Natural killer cell treated with Interleukin-12 subunit alpha and Interleukin-12 subunit beta and Interleukin-15 and Interleukin-18, amount 100 ng/mL, for 72 hours (primary cell): Measurements from ENCODE around the gene PIEZO2. TPM values are rescaled to one million over a fixed set of nuclear protein-coding genes. Genes with fewer than 3 reads are reported as not detected.
"Not testable (repeated sequence)": the region's sequence is repeated elsewhere in the genome, so short reads cannot be mapped to it uniquely, and the experiment has no call there.

ENCODE experiments used
- ATAC-seq, 2 donors: fragments of 150-1000 bp; cut with Tn5 transposase in 1 of 2; sonication (Bioruptor Pico), chemical (Tn5 transposase) in 1 of 2; 2 replicates each; pipeline ENCODE4 v1.10.0; 2021
- DNase-seq: peaks from one replicate; pipeline ENCODE4 v3.0.0; 2022; ENCODE audit warnings: low spot score
- H3K27ac Mint-ChIP-seq, 2 donors: 1 replicate in 1 of 2; 2 replicates in 1 of 2; pipeline ENCODE4 v1.8.0; 2022; ENCODE audit warnings: mixed read lengths in 2 of 2, mild to moderate bottlenecking in 1 of 2, moderate library complexity in 1 of 2
- H3K27me3 Mint-ChIP-seq, 2 donors: 1 replicate in 1 of 2; 2 replicates in 1 of 2; pipeline ENCODE4 v1.8.0; 2022; ENCODE audit warnings: mixed read lengths in 2 of 2
- H3K36me3 Mint-ChIP-seq: one replicate; pipeline ENCODE4 v1.8.0; 2022; ENCODE audit warnings: mixed read lengths
- H3K4me1 Mint-ChIP-seq, 2 donors: 1 replicate in 1 of 2; 2 replicates in 1 of 2; pipeline ENCODE4 v1.8.0; 2022; ENCODE audit warnings: low read depth in 2 of 2, mixed read lengths in 2 of 2, mild to moderate bottlenecking in 1 of 2
- H3K4me3 Mint-ChIP-seq: one replicate; pipeline ENCODE4 v1.8.0; 2022; ENCODE audit warnings: mixed read lengths
- H3K9me3 Mint-ChIP-seq: 2 replicates; pipeline ENCODE4 v1.8.0; 2022; ENCODE audit warnings: mixed read lengths
- total RNA-seq, 2 donors: library from RNA; stranded (reverse); gene quantifications; one replicate each; pipeline ENCODE4 v1.2.3, GENCODE V29; 2022

PIEZO2 gene
- total RNA-seq, 2 donors from 2014 or later, result not detected

GRCh38 chr18:10930076-10930475 is 219.3 kb downstream of the PIEZO2 start:
- ATAC-seq (no peak), DNase-seq (no peak)
- Mint-ChIP-seq H3K27ac (no peak overlapping the region), H3K4me3 (no peak overlapping the region), H3K27me3 (no peaks in the 10 kb centered on the region), H3K4me1 (no peaks in the 10 kb centered on the region), H3K9me3 (peaks cover 3% of the 10 kb centered on the region), H3K36me3 (no peaks in the 10 kb centered on the region)

GRCh38 chr18:10928772-10929373 is 220.5 kb downstream of the PIEZO2 start:
- Mint-ChIP-seq H3K4me1 (no peaks in the 10 kb centered on the region), H3K4me3 (no peak overlapping the region)

GRCh38 chr18:10928011-10928771 is 221.2 kb downstream of the PIEZO2 start:
- Mint-ChIP-seq H3K4me1 (no peaks in the 10 kb centered on the region), H3K27ac (no peak overlapping the region), H3K27me3 (no peaks in the 10 kb centered on the region), H3K9me3 (peaks cover 3% of the 10 kb centered on the region), H3K4me3 (no peak overlapping the region), H3K36me3 (no peaks in the 10 kb centered on the region)
- DNase-seq (no peak), ATAC-seq (no peak)

More at GRCh38 chr18:10928772-10929373, 220.5 kb downstream of the PIEZO2 start:
- Mint-ChIP-seq H3K27me3 (no peaks in the 10 kb centered on the region), H3K9me3 (peaks cover 3% of the 10 kb centered on the region), H3K27ac (no peak overlapping the region), H3K36me3 (no peaks in the 10 kb centered on the region)
- DNase-seq, result no peak
- no peak for ATAC-seq

DNA sequence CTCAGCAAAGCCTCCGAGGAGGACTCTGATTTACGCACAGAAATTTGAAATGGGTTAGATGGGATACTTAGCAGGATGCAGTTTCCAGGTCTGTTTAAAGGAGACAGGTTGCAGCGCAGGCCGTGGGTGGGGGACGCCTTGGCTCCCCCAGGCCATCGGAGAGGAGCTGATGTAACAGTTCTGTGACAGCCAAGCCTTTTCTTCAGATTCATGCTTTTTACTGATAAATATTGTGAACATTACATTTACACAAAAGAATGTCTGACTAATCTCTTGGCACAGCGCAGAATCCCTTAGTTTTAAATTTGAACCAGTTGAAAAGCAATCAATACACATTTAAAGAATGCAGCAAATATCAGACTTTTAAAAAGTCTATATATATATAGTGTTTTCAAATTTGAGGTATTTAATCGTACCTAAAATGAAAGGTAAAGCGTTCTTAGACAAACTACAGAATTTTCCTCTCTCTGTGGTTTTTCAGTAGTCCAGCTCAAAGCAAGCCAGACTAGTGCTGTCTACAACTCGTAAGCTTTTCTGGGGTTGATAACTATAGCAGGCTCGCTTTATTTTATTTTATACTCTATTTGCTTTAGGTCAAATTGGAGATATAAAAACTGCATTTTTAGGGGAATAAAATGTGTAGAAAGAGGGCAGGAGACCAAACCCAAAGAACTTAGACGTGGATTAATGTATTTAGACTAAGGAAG is 221.9 kb downstream of the PIEZO2 start:
- ATAC-seq, result no peak
- Mint-ChIP-seq H3K4me3 (no peak overlapping the region), H3K27me3 (no peaks in the 10 kb centered on the region), H3K27ac (no peak overlapping the region), H3K4me1 (no peaks in the 10 kb centered on the region), H3K36me3 (no peaks in the 10 kb centered on the region), H3K9me3 (peaks cover 2% of the 10 kb centered on the region)
- DNase-seq, result no peak

DNA sequence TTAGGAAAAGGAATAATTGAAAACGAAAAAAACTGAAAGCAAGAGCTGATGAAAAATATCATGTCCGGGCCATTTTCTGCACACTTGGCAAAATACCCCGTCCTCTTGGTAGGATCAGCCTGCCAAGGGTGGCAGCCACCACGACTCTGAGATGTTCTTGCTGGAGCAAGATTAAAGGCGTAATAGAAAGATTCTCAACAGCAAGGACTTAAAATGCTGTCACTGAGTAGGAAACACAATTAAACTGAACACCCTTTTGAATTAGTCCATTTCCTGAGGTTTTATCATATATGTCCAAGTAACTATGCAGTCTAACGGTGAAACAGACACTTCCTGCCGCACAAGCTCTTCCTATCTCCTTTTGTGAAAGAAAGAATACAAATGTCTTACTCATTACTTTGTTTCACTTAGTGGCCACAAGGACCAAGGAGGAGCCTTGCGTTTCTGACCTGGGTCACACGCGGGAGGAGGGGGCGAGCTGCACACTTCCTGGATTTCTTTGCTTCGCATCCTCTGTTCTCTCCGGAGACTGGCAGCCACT is 222.7 kb downstream of the PIEZO2 start:
- Mint-ChIP-seq H3K27me3 (no peaks in the 10 kb centered on the region), H3K9me3 (no peaks in the 10 kb centered on the region), H3K27ac (no peak overlapping the region), H3K4me1 (no peaks in the 10 kb centered on the region), H3K4me3 (no peak overlapping the region), H3K36me3 (no peaks in the 10 kb centered on the region)
- ATAC-seq, result no peak
- DNase-seq, result no peak

- Mint-ChIP-seq H3K4me1 (no peaks in the 10 kb centered on the region), H3K36me3 (no peaks in the 10 kb centered on the region), H3K27ac (no peak overlapping the region), H3K27me3 (no peaks in the 10 kb centered on the region), H3K4me3 (no peak overlapping the region), H3K9me3 (no peaks in the 10 kb centered on the region)
- ATAC-seq (no peak), DNase-seq (no peak)
These were observed 225.1 kb downstream of the PIEZO2 start for GRCh38 chr18:10924290-10924689.

DNA sequence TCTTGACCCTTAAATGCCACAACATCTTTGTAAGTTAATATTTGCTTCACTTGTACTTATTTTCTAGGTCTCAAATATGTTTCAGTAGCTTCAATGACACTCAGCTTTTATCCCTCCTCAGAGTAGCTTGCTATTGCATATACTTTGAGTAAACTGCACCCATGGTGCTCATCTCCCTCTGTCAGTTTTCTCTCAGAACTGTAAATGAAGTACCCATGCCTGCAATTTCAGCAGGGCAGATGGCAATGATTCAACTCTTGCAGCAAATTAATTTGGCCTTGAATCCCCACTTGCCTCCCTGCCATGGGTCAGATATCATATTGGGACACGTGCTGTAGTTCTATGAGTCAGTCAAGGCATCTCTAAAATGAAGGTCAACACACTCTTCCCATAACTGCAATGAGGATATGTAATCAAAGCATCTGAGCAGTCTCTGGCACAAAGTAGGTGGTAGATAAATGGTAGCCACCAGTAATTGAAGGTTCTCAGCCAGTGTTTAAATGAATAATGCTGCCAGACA is 225.8 kb downstream of the PIEZO2 start:
- no peaks in the 10 kb centered on the region for H3K9me3 Mint-ChIP-seq
- no peak overlapping the region for H3K4me3 Mint-ChIP-seq
- H3K27ac Mint-ChIP-seq, result no peak overlapping the region
- DNase-seq (no peak), ATAC-seq (no peak)
- no peaks in the 10 kb centered on the region for H3K4me1 Mint-ChIP-seq
- no peaks in the 10 kb centered on the region for H3K36me3 Mint-ChIP-seq
- no peaks in the 10 kb centered on the region for H3K27me3 Mint-ChIP-seq

DNA sequence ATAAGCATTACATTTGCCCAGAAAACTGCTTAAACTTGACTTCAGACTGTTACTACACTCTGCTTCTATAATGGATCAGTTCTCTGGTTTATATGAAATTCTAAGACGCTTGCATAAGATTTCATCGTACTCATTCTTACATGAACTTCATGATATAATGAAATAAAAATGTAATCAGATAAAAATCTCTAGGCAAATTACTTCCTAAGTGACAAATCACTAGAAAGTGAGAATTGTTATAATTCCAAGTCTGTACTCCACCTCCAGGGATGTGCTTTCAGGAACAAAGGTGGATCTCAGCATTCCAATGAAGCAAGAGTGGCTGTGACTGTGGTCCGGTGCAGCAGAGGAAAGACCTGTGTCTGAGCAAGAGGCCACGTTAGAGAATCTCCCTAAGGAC is 226.2 kb downstream of the PIEZO2 start:
- Mint-ChIP-seq H3K4me3 (no peak overlapping the region), H3K9me3 (no peaks in the 10 kb centered on the region), H3K27ac (no peak overlapping the region), H3K4me1 (no peaks in the 10 kb centered on the region), H3K36me3 (no peaks in the 10 kb centered on the region), H3K27me3 (no peaks in the 10 kb centered on the region)
- DNase-seq (no peak), ATAC-seq (no peak)

DNA sequence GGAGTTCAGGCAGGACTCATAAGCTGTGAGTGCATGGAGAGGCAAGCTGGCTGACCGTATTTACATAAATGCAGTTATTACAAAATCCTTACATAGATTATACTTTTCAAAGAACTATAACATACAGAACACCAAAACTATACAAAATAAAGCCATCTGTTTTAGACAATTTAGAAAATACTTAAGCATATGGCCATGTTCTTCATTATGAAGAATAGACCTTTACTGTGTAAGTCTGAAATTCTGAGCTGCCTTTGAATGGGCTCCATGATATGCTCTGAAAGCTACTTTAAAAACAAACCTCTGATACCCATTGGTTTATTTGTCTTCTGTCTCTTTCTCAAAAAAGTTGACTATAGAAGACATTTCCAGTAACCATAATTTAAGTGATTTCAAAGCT is 226.7 kb downstream of the PIEZO2 start:
- not testable (repeated sequence) for H3K9me3 Mint-ChIP-seq, H3K4me1 Mint-ChIP-seq, DNase-seq, H3K4me3 Mint-ChIP-seq, H3K36me3 Mint-ChIP-seq, H3K27ac Mint-ChIP-seq, ATAC-seq, H3K27me3 Mint-ChIP-seq

GRCh38 chr18:10920309-10920708 is 229.1 kb downstream of the PIEZO2 start:
- not testable (repeated sequence) for H3K4me1 Mint-ChIP-seq, H3K9me3 Mint-ChIP-seq, H3K36me3 Mint-ChIP-seq, H3K27me3 Mint-ChIP-seq, DNase-seq, ATAC-seq, H3K4me3 Mint-ChIP-seq, H3K27ac Mint-ChIP-seq

- no peak for DNase-seq
- Mint-ChIP-seq H3K9me3 (no peaks in the 10 kb centered on the region), H3K4me3 (no peak overlapping the region)
These were observed 229.5 kb downstream of the PIEZO2 start for GRCh38 chr18:10919851-10920250.

DNA sequence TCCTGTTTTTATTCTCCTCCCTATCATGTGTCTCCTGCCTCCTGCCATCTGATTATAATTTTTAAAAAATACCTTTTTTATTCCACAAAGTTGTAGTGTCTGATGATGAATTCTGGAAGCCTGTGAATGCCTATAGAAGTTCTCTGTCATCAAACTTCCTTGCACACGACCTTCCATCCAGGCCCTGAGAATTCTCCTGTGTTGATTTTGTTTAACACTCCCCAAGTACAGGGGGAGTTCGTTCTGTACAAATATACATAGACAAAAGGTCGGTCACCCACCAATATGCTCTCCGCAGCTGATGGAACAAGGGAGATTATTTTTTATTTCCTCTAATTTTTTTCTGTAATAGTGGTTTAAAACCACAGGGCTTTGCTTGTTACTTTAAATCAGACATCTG is 232.5 kb downstream of the PIEZO2 start:
- Mint-ChIP-seq H3K36me3 (no peaks in the 10 kb centered on the region), H3K9me3 (no peaks in the 10 kb centered on the region), H3K4me1 (no peaks in the 10 kb centered on the region), H3K27me3 (no peaks in the 10 kb centered on the region), H3K4me3 (no peak overlapping the region), H3K27ac (no peak overlapping the region)
- ATAC-seq (no peak), DNase-seq (no peak)

More at GRCh38 chr18:10919851-10920250, 229.5 kb downstream of the PIEZO2 start:
- Mint-ChIP-seq H3K36me3 (no peaks in the 10 kb centered on the region), H3K4me1 (no peaks in the 10 kb centered on the region), H3K27ac (no peak overlapping the region), H3K27me3 (no peaks in the 10 kb centered on the region)
- no peak for ATAC-seq

DNA sequence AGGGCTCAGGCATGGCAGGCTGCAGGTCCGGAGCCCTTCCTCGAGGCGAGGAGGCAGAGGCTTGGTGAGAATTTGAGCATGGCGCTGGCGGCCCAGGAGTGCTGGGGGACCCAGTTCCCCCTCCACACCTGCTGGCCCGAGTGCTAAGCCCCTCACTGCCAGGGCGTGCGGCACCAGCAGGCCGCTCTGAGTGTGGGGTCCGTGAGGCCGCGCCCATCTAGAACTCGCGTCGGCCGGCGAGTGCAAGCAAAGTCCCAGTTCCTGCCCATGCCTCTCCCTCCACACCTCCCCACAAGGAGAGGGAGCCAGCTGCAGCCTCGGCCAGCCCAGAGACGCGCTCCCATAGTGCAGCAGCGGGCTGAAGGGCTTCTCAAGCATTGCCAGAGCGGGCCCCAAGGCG is 233.0 kb downstream of the PIEZO2 start:
- ATAC-seq (peak in 1 of 2 donors; percentile 28), DNase-seq (no peak)
- no peak overlapping the region for H3K4me3 Mint-ChIP-seq
- H3K9me3 Mint-ChIP-seq, result no peaks in the 10 kb centered on the region
- no peak overlapping the region for H3K27ac Mint-ChIP-seq
- H3K4me1 Mint-ChIP-seq, result no peaks in the 10 kb centered on the region
- H3K36me3 Mint-ChIP-seq, result no peaks in the 10 kb centered on the region
- no peaks in the 10 kb centered on the region for H3K27me3 Mint-ChIP-seq

DNA sequence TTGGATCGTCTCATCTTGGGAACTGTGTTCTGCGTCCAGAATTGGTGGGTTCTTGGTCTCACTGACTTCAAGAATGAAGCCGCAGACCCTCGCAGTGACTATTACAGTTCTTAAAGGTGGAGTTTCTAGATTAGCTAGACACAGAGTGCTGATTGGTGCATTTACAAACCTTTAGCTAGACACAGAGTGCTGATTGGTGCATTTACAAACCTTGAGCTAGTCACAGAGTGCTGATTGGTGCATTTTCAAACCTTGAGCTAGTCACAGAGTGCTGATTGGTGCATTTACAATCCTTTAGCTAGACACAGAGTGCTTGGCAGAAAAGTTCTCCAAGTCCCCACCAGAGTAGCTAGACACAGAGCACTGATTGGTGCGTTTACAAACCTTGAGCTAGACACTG is 233.6 kb downstream of the PIEZO2 start:
- H3K27ac Mint-ChIP-seq, H3K4me1 Mint-ChIP-seq, H3K9me3 Mint-ChIP-seq, H3K4me3 Mint-ChIP-seq, H3K27me3 Mint-ChIP-seq, H3K36me3 Mint-ChIP-seq, DNase-seq, ATAC-seq: not testable (repeated sequence)
